Esophagus squamous epithelium (tissue), 5 donors: ENCODE data around the gene HIGD2A. TPM values are rescaled to one million over a fixed set of nuclear protein-coding genes. Genes with fewer than 3 reads are reported as not detected.
"Not testable (repeated sequence)": the region's sequence is repeated elsewhere in the genome, so short reads cannot be mapped to it uniquely, and the experiment has no call there.

Experiments
- DNase-seq: peaks from one replicate; lab custom pipeline; 2025; lab: John Stamatoyannopoulos, UW
- H3K27ac ChIP-seq, 4 donors: fragments of 200-600 bp; sonication (generic); one replicate each; pipeline ENCODE4 v1.5.1; 2016 to 2019; ENCODE audit warnings: mild to moderate bottlenecking in 1 of 4
- H3K27me3 ChIP-seq, 4 donors: fragments of 200-600 bp; sonication (generic); 1 replicate in 3 of 4; 2 replicates in 1 of 4; pipeline versions ENCODE4 v1.5.1 to v1.6.0; 2017 to 2021; ENCODE audit warnings: antibody characterized with exemption in 1 of 4
- H3K36me3 ChIP-seq, 3 donors: fragments of 200-600 bp; sonication (generic); one replicate each; pipeline ENCODE4 v1.5.1; 2016 to 2019
- H3K4me1 ChIP-seq, 3 donors: fragments of 200-600 bp; sonication (generic); one replicate each; pipeline ENCODE4 v1.5.1; 2017 to 2019
- H3K4me3 ChIP-seq, 4 donors: fragments of 200-600 bp; sonication (generic); 1 replicate in 3 of 4; 2 replicates in 1 of 4; pipeline ENCODE4 v1.5.1; 2016 to 2019; ENCODE audit warnings: mild to moderate bottlenecking in 2 of 4, moderate library complexity in 1 of 4
- H3K9me3 ChIP-seq, 3 donors: fragments of 200-600 bp; sonication (generic); one replicate each; pipeline ENCODE4 v1.5.1; 2016 to 2019
- POLR2A ChIP-seq, 4 donors: fragments of 450-650 bp; IDR thresholded peaks; one replicate each; pipeline ENCODE4 v1.6.1; 2017; ENCODE audit warnings: antibody characterized with exemption in 4 of 4, mild to moderate bottlenecking in 4 of 4, moderate library complexity in 3 of 4
- WGBS, 2 donors: methylation state at CpG; one replicate each; pipeline ENCODE4 v1.1.5; 2018; 5-methylcytosine and 5-hydroxymethylcytosine counted together
- intact Hi-C: fragments of 100-400 bp; cut with DNase I; formaldehyde crosslinking; loops from one replicate; pipeline ENCODE4 v1.15.0; 2022
- total RNA-seq, 4 donors: library from RNA; depleted of rRNA; stranded (reverse); fragments of >200 nt; gene quantifications; one replicate each; pipeline ENCODE4 v1.1.0, GENCODE V29; 2016
- TF ChIP-seq, protein P1 (sequence below), 6 experiments: fragments of 450-650 bp in 4 of 6; fragments of 200-600 bp in 2 of 6; sonication (generic) in 2 of 6; IDR thresholded peaks; one replicate each; pipeline ENCODE4 v1.5.1; 2016 to 2019; ENCODE audit warnings: antibody characterized with exemption in 6 of 6, mild to moderate bottlenecking in 4 of 6, moderate library complexity in 4 of 6
- donor health status: DM: yes; HTN: yes; CAD: no.

HIGD2A gene
- total RNA-seq, 4 donors from 2014 or later, result 77.2 to 122 (median 90.3) TPM

DNA sequence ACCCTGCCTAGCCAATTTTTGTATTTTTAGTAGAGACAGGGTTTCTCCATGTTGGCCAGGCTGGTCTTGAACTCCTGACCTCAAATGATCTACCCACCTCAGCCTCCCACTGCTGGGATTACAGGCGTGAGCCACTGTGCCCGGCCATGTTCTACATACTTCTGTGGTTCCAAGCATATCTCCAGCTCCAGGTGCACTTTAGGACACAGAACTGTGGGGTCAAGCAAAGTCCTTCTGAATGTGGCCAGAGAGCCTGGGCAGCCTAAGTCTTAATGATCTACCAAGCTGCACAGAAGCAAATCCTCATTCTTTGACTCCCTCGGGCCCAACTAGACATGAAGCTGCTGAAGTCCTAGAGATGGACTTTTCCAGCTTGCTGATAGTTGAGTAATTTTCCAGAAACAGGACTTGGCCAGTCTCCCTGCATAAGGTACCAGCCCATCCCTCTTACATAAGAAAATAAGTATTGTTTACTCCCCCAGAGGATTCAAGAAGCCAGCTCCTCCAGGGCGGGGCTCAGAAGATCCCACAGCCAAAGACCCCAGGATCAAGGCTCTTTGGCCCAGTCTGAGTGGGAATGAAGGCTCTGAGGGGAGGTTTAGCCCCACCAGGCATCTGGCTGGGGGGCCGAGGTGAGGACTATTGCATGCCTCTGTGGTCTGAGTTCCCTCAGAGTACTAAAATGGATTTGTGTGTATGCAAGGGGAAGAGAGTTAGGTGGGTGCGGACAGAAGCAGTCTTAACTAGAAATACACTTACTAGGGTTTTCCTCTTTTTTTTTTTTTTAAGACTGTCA, 19.1 kb downstream of the HIGD2A start:
- peak overlapping the region in 1 of 4 donors; percentile 10 for H3K4me3 ChIP-seq
- H3K9me3 ChIP-seq, result no peaks in the 10 kb centered on the region
- WGBS, 2 donors, result 66 to 72% methylated on average over 3 of the region's 6 CpGs
- H3K27ac ChIP-seq, result peak overlapping the region; percentile 73 to 99 (median 84)
- TF ChIP-seq, protein P1, sequence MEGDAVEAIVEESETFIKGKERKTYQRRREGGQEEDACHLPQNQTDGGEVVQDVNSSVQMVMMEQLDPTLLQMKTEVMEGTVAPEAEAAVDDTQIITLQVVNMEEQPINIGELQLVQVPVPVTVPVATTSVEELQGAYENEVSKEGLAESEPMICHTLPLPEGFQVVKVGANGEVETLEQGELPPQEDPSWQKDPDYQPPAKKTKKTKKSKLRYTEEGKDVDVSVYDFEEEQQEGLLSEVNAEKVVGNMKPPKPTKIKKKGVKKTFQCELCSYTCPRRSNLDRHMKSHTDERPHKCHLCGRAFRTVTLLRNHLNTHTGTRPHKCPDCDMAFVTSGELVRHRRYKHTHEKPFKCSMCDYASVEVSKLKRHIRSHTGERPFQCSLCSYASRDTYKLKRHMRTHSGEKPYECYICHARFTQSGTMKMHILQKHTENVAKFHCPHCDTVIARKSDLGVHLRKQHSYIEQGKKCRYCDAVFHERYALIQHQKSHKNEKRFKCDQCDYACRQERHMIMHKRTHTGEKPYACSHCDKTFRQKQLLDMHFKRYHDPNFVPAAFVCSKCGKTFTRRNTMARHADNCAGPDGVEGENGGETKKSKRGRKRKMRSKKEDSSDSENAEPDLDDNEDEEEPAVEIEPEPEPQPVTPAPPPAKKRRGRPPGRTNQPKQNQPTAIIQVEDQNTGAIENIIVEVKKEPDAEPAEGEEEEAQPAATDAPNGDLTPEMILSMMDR (IDR thresholded peaks at IDR 0.05), result no peak
- TF ChIP-seq POLR2A (IDR thresholded peaks at IDR 0.05), result no peak
- DNase-seq, result no peak
- intact Hi-C loops, result no loop called here
- peaks cover 53 to 100% (median 56%) of the 10 kb centered on the region in 3 donors for H3K4me1 ChIP-seq
- peaks cover 0 to 64% (median 20%) of the 10 kb centered on the region in 3 donors for H3K36me3 ChIP-seq
- no peaks in the 10 kb centered on the region for H3K27me3 ChIP-seq

DNA sequence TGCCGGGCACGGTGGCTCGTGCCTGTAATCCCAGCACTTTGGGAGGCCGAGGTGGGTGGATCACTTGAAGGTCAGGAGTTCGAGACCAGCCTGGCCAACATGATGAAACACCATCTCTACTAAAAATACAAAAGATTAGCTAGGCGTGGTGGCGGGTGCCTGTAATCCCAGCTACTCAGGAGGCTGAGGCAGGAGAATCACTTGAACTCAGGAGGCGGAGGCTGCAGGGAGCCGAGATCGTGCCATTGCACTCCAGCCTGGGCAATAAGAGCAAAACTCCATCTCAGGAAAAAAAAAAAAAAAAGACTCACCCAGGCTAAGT, 19.7 kb downstream of the HIGD2A start:
- H3K4me1 ChIP-seq, result peaks cover 53 to 100% (median 56%) of the 10 kb centered on the region in 3 donors
- H3K4me3 ChIP-seq, H3K27me3 ChIP-seq, intact Hi-C loops, H3K9me3 ChIP-seq, DNase-seq: not testable (repeated sequence)
- peak overlapping the region; percentile 73 to 99 (median 84) for H3K27ac ChIP-seq
- WGBS, 2 donors, result 72 to 88% methylated on average over 8 of the region's 10 CpGs
- H3K36me3 ChIP-seq, result peaks cover 0 to 63% (median 20%) of the 10 kb centered on the region in 3 donors

DNA sequence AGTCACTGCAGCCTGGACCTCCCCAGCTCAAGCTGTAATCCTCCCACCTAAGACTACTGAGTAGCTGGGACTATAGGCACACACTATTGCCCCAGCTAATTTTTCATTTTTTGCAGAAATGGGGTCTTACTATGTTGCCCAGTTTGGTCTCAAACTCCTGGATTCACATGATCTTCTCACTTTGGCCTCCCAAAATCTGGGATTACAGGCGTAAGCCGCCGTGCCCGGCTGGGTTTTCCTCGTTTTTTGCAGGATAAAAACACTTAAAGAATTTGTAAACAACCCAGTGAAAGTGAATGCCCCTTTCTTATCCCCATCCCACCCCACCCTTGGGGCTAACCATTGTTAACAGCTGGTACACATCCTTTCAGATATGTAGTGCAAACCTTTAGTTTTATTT, 20.0 kb downstream of the HIGD2A start:
- intact Hi-C loops, result no loop called here
- 77 to 82% methylated on average over 5 of the region's 5 CpGs for WGBS, 2 donors
- no peak for TF ChIP-seq POLR2A (IDR thresholded peaks at IDR 0.05)
- TF ChIP-seq, protein P1 (IDR thresholded peaks at IDR 0.05), result no peak
- Histone ChIP-seq H3K27ac (peak overlapping the region in 3 of 4 donors; percentile 74 to 99 (median 95)), H3K4me3 (no peak overlapping the region), H3K27me3 (no peaks in the 10 kb centered on the region), H3K4me1 (peaks cover 53 to 100% (median 59%) of the 10 kb centered on the region in 3 donors), H3K36me3 (peaks cover 0 to 63% (median 20%) of the 10 kb centered on the region in 3 donors), H3K9me3 (no peaks in the 10 kb centered on the region)
- DNase-seq, result no peak

DNA sequence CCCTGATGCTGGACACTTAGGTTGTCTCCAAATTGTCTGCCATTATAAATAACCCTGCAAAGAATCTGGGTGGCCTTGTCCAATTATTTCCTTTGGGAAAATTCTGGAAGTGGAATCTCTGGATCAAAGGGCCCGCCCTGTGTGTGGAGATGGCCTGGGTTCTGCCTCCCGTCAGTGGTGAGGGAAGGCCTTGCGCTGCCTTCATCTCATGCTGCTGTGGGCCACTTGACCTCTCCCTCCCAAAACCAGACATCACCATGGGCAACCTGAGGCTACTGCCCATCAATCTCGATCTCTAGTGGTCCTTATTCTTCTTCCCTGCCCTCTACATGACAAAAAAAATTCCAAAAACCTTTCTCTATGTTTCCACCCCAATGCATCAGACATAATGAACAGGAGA, 21.2 kb downstream of the HIGD2A start:
- Histone ChIP-seq H3K9me3 (no peaks in the 10 kb centered on the region), H3K27ac (peak overlapping the region; percentile 70 to 99 (median 96)), H3K36me3 (peaks cover 0 to 57% (median 20%) of the 10 kb centered on the region in 3 donors), H3K4me3 (peak overlapping the region in 1 of 4 donors; percentile 24), H3K27me3 (no peaks in the 10 kb centered on the region), H3K4me1 (peaks cover 55 to 100% (median 64%) of the 10 kb centered on the region in 3 donors)
- intact Hi-C loops, result loop anchor here (10.0 kb wide), 1 partner anchor 125 kb away; the partner anchor contains the start of gene RNF44
- no peak for DNase-seq
- WGBS, 2 donors, result 94 to 97% methylated on average over 4 of the region's 4 CpGs
- TF ChIP-seq, protein P1 (IDR thresholded peaks at IDR 0.05), result no peak
- no peak for TF ChIP-seq POLR2A (IDR thresholded peaks at IDR 0.05)

DNA sequence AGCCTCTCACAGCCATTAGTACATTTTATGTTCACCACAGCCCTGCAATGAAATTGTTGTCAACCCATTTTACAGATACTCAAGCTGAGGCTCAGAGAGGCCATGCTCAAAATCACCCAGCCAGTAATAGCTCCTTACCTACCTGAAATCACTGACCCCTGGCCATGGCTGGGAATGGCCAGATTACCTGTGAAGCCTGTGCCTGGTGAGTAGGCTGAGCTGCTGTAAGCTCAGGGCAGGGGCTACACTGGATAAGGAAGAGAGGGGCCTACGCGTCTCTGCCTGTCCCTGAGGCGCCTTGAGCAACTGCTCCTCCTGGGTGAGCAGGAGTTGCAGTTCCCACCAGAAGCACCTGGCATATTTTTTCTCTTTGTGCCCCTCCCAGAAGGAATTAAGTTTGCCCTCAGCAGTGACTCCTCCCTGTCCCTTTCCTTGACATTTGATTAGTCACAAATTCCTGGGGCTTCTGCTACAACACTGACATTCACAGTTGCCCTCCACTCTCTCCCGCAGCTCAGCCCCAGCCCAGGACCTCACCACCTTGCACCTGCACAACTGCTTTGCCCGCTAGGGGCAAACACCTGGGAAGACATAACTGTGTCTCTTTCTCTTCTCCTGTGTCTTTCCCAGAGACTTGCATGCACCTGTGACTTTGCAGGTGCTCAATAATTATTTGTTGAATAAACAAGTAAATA, 22.1 kb downstream of the HIGD2A start:
- Histone ChIP-seq H3K36me3 (peaks cover 0 to 48% (median 20%) of the 10 kb centered on the region in 3 donors), H3K9me3 (no peaks in the 10 kb centered on the region), H3K4me1 (peaks cover 55 to 100% (median 69%) of the 10 kb centered on the region in 3 donors), H3K27me3 (no peaks in the 10 kb centered on the region), H3K27ac (peak overlapping the region; percentile 81 to 99 (median 96)), H3K4me3 (peak overlapping the region in 2 of 4 donors; percentile 24 to 34)
- intact Hi-C loops, result loop anchor here (10.0 kb wide), 1 partner anchor 124 kb away; the partner anchor contains the start of gene RNF44
- DNase-seq, result no peak
- peak in 1 of 4 donors; percentile 9 for TF ChIP-seq POLR2A (IDR thresholded peaks at IDR 0.05)
- TF ChIP-seq, protein P1 (IDR thresholded peaks at IDR 0.05), result peak in 5 of 6 experiments; percentile 12 to 64 (median 25)
- 67 to 71% methylated on average over 3 to 5 of the region's 5 CpGs for WGBS, 2 donors
